Measurements from ENCODE around the gene JAGN1.
"Not testable (repeated sequence)": the region's sequence is repeated elsewhere in the genome, so short reads cannot be mapped to it uniquely, and the experiment has no call there.

Gene JAGN1

DNA sequence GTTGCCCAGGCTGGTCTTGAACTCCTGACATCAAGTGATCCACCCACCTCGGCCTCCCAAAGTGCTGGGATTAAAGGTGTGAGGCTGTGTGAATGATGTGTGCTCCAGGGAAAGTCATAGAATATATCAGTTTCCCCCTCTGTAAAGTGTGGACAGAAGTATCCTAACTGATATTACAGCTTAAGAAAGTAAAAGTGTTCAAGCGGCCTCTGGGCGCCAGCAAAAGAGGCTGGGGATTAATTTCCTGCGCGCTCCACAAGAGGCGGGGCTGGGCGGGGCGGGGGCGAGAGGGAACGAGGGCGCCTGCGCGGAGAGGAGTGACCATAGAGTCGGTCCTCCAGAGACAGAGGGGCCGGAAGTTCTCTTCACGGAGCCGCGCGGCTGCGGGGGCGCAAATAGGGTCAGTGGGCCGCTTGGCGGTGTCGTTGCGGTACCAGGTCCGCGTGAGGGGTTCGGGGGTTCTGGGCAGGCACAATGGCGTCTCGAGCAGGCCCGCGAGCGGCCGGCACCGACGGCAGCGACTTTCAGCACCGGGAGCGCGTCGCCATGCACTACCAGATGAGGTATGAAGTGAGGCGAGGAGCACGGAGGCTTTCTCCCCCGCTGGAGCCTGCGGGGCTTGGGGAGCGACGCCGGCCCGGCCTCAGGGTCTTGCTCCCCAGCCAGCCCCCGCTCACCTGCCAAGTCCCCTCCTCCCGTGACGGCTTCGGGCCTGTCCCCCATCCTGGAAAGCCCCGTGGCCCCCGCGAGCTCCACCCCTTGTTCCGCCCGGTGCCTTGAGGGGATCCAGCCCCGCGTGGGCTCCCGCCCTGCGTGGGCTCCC lies at the start of gene JAGN1:
Gene JAGN1 (plus strand): TSS at position 362 of the 823 bp plus-strand sequence. CDS start 113 bp downstream, at position 475.
- peak; percentile 85 for DNase-seq (ENCODE audit: low read depth)

DNA sequence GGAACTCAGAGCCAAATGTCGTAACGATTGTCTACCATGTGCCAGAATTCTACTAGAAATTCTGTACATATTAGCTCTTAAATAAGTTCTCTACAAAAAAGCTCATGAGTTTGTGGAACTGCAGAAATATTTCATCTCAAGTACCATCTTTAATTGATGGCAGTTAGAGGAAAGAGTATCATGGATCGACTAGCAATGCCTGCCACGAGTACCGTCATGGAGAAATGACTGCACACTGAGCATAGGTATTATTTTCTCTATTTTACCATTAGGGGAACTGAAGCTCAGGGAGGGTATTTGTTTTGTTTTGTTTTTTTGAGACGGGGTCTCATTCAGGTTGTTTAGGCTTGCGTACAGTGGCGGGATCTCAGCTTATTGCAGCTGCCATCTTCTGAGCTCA lies 49.4 kb upstream of the JAGN1 start:
- no peak for DNase-seq (ENCODE audit: low read depth)

DNA sequence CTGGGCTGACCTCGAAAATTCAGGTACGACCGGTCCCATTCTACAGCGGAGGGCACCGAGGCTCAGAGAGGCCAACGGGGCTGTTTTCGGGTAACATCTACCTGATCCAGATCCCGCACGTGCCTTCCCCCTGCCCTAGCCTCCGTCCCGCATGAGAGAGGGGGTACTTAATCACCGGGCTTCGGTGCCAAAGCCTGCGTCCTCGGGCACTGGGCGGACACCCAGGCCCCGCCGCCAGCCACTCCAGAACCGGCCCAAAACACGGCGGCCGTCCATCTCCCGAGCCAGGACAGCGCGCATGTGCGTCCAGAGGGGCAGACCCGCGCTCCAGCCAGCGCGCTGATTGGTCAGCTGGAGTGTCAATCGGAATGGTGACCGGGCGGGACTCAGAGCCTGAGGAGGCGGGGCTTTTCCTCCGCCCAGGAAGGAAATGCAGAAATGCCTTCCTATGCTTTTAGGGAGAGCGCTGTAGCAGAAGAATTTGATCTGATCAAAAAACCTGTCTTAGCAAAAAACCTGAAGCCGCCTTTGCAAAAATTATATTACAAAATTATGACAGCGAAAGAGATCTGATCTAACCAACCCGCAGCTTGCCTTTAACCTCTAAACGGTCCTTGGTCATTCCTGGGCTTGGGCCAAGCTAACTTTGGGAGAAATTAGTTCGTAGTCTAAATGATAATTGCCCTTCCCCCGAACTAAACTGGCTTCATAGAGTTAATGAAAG lies 46.5 kb upstream of the JAGN1 start, which contains the start of gene RPUSD3:
Gene RPUSD3 (minus strand): TSS at position 294 of the 724 bp plus-strand sequence. CDS start 18 bp downstream, at position 276.
- DNase-seq (ENCODE audit: low read depth), result peak; percentile 96

DNA sequence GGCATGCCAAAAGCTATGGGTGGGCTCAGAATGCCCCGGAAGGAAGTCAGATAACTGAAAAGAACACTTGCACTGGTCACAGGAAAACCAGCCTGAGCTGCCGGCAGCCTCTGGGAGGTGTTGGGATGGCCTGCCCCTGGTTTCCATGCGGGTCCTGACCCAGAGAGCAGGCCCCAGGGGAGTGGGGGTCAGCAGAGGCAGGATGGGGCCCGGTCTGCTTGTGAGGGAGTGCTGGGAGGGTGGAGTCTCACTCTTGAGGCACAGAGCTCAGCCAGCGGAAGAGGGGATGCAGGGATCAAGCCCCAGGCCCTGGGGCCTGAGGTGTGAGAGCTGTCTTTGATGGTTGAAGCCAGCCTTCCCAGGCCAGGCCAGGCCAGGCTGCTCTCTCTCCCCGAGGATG lies 44.2 kb upstream of the JAGN1 start:
- DNase-seq (ENCODE audit: low read depth), result no peak

DNA sequence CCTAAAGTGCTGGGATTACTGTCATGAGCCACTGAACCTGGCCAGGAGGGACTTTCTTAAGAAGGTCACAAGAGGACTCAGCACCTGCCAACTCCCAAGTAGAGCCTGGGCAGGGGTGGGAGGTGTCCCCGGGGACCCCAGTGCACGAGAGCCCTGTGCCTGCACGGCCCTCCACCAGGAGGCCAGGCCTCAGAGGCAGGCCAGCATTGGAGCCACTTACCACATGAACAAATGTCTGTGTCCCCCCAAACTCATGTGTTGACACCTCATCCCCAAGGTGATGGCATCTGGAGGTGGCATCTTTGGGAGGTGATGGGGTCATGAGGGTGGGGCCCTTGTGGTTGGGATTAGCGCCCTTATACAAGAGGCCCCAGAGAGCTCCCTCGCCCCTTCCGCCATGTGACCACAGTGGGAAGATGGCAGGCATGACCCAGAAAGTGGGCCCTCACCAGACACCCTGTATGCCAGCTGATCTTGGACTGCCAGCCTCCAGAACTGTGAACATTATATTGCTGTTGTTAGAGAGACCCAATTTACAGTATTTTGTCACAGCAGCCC lies 43.4 kb upstream of the JAGN1 start:
- DNase-seq (ENCODE audit: low read depth), result no peak

DNA sequence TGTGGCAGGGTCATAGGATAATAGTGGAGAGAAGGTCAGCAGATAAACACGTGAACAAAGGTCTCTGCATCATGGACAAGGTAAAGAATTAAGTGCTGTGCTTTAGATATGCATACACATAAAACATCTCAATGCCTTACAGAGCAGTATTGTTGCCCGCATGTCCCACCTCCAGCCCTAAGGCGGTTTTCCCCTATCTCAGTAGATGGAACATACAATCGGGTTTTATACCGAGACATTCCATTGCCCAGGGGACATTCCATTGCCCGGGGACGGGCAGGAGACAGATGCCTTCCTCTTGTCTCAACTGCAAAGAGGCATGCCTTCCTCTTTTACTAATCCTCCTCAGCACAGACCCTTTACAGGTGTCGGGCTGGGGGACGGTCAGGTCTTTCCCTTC lies 42.5 kb upstream of the JAGN1 start:
- DNase-seq (ENCODE audit: low read depth), result not testable (repeated sequence)

DNA sequence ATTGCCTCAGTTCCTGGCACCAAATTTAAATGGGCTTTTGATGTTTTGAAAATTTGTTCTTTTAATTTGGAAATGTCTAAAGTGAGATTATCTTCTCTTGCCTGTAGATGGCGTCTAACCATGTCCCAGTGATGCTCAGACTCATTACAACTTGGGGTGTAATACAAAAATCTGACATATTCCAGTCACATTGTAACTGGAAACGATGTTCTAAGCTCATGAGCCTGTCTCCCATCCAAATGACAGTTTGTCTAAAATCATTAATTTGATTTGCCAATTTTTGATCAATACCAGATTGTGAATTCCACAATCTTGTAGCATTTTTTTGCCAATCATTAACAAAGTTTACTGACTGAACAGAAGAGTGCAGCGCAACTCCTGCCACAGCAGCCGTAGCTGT lies 41.5 kb upstream of the JAGN1 start:
- not testable (repeated sequence) for DNase-seq (ENCODE audit: low read depth)

DNA sequence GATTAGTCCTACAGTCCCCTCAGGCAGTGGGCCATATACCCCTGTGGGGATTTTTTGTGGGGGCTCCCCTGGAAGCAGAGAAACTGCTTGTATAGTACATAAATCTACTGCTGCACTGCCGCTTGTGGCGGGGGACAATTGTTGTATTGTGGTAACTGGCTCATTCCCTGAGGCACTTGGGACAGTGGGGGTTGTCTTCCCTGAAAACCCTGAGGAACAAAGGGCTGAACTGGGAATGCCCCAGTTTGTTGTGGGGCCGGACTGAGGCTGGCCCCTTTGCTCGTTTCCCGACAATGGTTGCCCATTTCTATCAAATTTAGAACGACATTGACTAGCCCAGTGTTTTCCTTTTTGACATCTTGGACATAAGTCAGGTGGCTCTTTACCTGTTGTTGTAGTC lies 39.0 kb upstream of the JAGN1 start:
- not testable (repeated sequence) for DNase-seq (ENCODE audit: low read depth)

DNA sequence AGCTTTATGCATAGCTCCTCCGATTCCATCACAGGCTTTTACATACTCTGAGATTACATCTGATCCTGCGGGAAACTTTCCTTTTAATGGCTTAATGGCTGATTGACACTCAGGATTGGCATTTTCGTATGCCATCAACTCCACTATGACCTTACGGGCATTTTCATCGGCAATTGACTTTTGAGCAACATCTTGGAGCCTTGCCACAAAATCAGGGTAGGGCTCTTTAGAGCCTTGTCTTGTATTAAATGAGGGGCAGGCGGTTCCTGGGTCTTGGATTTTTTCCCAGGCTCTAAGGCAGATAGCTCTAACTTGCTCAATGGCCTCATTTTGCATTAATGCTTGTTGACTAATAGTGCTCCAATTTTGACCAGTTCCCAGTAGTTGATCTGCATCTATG lies 38.5 kb upstream of the JAGN1 start:
- DNase-seq (ENCODE audit: low read depth), result not testable (repeated sequence)

DNA sequence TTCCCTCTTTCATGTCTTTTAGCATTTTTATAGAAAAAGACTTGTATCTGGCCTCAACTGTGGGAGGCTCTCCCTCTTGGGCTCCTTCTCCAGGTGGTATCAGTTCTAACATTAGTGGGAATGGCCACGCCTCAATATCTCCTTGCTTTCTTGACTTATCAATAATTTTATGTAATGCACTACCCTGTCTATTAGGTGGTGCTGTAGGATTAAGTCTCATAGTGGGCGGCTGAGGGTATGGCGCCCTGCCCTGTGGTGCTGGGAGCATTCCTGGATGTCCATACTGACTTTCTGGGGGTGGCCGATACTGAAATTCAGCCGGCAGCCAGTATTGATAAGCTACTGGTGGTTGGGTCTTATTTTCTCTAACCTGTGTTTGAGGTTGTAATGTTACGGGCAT lies 37.9 kb upstream of the JAGN1 start:
- no peak for DNase-seq (ENCODE audit: low read depth)

DNA sequence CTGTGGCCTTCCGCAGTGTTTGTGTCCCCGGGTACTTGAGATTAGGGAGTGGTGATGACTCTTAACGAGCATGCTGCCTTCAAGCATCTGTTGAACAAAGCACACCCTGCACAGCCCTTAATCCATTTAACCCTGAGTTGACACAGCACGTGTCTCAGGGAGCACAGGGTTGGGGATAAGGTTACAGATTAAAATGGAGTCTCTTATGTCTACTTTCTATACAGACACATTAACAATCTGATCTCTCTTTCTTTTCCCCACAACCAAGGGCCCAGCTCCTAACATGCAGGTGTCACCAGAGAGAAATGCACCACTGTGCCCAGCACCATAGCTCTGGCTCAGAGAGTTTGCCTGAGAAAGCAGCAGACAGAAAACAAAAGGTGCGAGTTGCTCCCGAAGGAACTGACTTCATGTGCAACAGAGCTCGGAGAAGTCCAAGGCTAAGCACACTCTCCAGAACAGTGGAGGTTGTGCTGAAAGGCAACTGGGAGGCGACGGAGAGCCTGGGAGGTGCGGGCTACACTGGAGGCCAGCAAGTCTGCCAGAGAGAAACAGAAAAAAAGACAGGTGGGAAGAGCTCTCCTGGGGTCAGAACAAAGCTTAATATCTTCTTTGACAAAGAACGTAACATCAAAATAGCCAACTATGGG lies 36.0 kb upstream of the JAGN1 start:
- not testable (repeated sequence) for DNase-seq (ENCODE audit: low read depth)

DNA sequence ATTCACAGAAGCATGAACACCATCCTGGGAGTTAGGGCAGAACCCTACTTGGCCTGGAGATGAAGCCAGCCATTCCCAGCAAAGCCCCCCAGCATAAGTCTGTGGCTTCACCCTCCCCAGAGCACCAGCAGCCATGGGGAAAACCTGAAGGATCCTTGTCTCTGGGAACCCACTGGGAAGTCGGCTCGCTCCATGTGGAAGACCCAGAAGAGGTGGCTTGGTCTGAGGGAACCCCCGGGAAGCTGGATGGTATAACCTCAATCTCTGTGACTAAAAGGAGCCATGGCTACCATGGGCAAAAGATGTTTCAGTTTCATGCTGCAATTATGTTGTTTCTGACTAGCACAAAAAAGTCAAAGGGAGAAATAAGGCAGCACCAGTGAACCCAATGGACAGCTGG lies 34.8 kb upstream of the JAGN1 start:
- DNase-seq (ENCODE audit: low read depth), result no peak

DNA sequence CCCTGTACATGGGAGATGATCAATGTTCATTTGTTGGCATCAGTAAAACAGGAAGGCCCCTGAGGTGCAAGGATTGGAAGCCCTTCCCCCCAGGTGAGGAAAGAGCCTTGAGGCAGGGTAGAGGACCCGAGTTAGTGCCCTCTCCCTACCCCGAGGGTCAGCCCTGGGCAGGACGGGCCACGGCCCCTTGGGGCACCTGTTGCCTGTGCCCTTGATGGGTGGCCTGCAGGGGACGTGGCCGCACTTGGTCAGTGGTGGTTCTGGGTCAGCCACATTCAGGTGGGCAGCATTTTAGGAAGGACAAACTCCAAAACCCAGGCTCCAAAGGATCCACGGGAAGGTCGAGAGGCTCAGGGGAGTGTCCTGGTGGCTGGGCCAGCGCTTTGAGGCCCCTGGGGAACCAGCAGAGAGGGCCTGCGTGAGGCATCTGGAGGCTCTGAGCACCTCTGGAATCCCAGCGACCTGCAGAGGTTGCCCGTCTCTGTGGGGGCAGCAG lies 30.8 kb upstream of the JAGN1 start:
- DNase-seq (ENCODE audit: low read depth), result no peak

DNA sequence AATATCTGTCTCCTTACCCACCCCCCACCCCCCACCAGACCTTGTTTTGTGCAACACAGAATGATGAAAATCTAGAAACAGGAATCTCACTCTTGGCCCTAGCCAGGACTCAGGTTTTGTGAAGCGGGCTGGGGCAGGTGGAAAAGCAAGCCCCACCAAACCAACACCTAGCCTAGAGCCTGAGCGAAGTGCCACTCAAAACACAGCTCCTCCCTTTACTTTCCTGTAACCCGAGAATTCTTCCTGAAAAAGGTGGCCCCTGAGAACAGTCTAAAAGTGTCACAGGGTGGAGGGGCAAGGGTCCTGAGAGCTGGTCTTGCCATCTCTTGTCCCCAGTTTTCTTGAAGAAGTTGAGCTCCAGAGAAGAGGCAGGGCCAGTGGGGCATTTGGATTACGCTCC lies 29.2 kb upstream of the JAGN1 start:
- DNase-seq (ENCODE audit: low read depth), result no peak

DNA sequence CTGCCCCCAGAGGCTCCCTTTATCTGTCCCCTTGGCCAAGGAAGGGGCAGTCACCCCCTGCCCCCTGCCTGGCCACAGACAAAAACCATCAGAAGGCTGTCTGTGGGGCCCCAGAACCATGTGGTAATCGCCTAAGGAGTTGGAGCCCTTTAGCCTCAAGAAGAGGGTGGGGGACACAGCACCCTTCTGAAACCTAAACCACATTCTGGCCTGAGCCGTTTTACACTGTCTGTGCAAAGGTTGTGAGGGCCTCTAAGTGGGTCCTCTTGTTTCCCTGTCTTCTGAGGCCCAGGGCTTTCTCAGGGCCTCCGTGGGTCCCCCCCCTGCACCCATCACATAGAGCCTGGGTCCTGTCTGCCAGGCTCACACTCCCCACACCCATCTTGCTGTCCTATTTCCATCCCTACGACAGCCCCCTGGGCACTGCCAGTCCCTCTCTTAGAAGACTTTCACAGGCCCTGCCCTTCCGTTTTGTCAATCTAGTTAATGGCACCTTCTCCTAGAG lies 28.7 kb upstream of the JAGN1 start:
- no peak for DNase-seq (ENCODE audit: low read depth)

DNA sequence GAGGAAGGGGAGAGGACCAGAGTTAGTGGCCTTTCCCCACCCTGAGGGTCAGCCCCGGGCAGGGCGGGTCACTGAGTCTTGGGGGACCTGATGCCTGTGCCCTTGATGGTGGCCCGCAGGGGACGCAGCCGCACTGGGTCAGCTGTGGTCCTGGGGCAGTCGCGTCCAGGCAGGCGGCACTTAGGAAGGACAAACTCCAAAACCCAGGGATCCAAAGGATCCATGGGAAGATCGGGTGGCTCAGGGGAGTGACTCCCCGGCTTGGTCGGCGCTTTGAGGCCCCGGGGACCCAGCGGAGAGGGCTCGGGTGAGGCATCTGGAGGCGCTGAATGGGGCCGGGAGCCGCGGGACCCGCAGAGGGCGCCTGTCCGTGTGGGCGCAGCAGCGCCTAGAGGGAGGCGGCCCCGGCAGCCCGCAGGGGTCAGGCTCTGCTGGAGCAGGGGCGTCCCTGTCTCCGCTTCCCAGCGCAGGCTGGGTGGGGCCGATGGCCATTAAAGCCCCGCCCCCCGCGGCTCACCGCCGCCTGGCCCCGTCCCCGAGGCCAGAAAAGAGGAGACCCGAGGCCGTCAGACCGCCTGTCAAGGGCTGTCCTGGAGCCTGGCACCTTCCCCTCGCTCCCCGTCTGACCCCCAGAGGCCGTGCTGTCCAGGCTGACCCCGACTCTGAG lies 27.9 kb upstream of the JAGN1 start:
- no peak for DNase-seq (ENCODE audit: low read depth)

DNA sequence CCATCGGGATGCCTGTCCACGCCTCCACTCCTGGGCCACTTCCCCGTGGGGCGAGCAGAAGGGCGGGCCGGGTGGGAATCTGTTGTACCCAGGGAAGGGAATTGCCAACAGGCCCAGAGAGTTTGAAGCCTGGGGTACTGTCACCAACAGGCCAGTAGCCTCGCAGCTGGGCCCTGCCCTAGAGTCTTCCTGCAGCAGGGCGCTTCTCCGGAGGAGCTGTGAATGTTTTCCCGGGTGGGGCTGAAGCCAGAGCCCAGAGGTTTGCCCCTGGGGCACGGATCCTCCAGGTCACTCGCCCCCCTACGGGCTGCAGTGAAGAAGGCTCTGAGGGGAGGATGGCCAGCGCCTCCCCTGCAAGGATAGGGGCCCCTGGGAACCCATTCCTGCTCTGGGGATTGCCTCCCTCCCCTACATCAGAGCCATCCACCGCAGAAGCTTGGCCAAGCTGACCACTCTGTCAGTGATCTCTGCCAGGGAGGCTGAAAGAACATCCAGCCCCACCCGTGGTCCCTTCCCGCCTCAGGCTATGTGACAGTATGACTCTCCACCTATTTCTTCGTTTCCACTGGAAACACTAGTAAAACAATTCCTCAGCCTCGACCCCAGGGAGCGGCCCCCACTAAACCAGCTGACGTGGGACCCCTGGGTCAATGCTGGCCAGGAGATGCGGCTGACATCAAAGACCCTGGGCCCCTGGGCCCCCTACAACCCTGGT lies 27.2 kb upstream of the JAGN1 start:
- no peak for DNase-seq (ENCODE audit: low read depth)

DNA sequence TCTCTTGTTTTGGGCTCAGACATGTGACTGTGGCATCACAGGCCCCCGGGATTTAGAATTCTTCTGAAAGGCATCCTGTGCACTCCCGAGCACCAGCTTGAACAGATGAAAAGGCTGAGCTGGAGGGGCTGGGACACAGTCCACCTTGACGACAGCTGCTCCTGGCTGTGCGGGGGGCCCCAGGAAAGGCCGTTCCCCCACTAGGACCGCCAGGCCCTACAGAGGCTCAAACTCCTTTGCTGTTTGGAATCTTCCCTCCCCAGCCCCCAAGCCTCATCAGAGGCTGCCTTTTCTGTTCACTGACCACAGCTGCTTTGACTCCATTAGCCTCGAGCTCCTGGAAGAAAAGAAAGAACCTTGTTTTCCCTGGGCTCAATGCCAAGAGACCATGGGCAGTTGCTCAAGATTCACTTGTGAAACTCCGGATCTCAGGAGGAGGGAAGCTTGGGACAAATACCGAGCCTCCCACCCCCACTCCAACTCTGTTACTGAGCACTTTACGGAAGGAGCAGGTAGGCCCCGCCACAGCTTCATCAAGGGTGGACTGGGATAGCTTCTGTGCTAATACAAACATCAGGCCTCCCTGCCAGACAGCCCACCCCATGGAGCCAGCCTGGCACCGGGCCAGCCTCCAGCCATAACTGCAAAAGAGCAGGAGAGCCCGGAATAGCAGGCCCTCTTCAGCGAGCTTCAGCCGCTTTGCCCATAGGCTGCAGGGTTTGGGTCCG lies 26.0 kb upstream of the JAGN1 start:
- DNase-seq (ENCODE audit: low read depth), result no peak

DNA sequence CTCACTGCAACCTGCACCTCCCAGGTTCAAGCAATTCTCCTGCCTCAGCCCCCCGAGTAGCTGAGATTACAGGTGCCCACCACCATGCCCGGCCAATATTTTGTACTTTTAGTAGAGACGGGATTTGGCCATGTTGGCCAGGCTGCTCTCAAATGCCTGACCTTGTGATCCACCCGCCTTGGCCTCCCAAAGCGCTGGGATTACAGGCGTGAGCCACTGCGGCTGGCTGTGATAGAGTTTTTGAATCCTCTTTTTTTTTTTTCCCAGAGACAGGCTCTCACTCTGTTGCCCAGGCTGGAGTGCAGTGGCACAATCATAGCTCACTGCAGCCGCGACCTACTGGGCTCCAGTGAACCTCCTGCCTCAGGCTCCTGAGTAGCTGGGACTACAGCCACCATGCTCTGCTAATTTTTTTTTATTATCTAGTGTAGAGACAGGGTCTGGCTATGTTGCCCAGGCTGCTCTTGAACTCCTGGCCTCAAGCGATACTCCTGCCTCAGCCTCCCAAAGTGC lies 25.2 kb upstream of the JAGN1 start:
- DNase-seq (ENCODE audit: low read depth), result not testable (repeated sequence)

DNA sequence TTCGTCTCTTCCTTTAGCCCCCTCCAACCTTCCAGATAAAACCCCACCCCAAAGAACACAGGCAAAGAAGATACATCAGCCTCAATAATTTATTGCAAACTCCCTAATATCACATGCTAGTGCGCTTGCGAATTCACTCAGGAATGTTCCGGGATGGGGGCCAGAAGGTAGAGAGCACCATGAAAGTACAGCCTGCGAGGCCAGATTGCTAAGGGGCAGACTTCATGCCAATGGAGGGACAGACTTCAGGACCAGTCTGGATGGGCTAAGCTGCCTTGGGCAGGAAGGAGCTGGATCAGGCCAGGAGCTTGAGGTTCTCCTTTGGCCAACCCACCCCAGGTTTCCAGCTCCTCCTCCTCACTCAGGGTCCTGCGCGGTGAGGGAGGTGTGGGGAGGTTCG lies 23.8 kb upstream of the JAGN1 start:
- no peak for DNase-seq (ENCODE audit: low read depth)

All from stimulated activated CD8-positive, alpha-beta memory T cell treated with anti-CD3 and anti-CD28 coated beads, Interleukin-12 subunit alpha, Interleukin-12 subunit beta, amount 100 ng/mL, for 1 hour (primary cell).